Posterior cingulate gyrus (tissue), 11 donors: ENCODE measurements around the gene THSD4.
"Not testable (repeated sequence)": the region's sequence is repeated elsewhere in the genome, so short reads cannot be mapped to it uniquely, and the experiment has no call there.

ENCODE experiments used
- DNase-seq, 10 donors: peaks; one replicate each; pipeline versions ENCODE4 v3.0.0 to v3.0.0-alpha.2; 2020 to 2021; ENCODE audit warnings: mixed read lengths in 3 of 10
- intact Hi-C: fragments of 100-400 bp; cut with DNase I; formaldehyde crosslinking; loops from one replicate; pipeline ENCODE4 v1.15.1; 2023

THSD4 gene

DNA sequence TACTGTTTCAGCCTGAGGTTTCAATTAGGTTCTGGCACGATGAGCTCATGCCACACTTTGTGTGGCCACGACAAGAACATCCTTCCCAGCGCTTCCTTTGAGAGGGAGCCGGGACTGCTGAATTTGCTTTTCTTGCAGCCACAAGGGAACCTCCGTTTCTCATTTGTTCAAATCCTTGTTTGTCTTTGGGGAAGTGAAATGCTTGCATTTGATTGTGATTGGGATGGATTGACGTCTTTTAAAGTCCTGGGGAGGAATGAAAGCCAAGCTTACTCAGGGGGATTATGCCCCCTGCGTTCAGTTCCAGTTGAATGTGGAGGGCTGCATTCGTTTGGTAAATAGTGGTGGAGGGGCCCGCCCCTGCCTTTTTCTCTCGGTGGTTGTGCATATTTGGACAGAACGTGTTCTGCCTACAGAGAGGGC lies 277.6 kb downstream of the THSD4 start:
- intact Hi-C loops, result no loop called here
- DNase-seq, result no peak

DNA sequence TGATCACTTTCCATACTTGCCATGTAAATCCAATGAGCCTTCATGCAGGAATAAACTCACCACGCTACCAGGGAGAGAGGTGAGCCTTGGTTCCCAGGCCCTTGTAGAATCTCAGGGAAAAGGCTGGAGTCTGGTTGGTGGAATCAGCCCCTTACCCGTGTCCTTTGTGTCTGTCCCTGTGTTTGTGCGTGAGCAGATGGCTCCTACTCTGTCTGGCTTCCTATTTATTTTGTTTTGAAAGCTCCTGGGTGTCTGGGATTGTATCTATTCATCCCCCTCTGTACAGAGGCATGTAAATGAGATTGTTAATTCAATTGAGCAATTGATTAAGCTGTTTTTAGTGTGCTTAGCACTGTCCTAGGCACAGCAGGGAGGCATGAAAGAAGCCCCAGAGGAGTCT lies 278.1 kb downstream of the THSD4 start:
- intact Hi-C loops, result no loop called here
- DNase-seq, result no peak

DNA sequence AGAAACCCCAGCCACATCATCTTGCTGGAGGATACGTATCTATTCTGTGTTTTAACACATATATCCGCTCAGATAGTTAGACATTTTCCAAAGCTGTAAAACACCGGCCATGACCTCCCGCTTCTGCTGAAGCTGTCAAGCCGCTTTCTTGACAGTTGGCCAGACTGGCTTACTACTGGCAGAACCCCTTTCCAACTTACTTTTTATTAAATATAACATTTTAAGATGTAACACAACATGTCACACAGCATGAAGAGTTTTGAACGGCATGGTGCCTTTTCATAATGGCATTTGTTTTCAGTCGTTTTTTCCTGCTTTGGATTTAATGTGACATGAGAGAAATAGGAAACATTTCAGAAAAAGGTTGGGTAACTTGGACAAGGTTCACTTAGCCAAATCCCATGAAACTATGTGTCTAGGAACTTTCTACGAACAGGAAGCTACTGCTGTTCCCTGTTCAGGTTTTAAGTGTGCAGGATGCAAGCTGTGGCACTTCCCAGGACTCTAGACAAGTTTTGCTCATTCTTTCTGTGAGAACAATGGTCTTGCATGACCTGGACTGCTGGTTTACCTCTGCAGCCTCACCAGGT lies 281.4 kb downstream of the THSD4 start:
- DNase-seq, result no peak
- intact Hi-C loops, result no loop called here

DNA sequence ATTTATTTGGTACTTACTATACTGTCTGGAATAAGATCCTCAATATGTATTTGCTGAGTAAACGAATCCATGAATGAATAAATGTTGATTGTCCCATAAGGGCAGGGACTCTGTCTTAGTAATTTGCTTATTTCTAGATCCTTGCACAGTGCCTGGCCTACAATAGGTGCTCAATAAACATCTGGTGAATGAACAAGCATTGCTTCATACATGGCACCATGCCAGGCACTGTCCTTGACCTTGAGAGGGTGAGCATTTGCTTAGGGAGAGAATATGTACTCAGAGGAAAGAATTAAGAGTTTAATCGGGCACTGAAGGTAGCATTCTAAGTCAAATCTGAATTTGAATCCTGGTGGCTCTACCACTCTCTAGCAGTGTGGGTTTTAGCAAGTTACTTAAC lies 282.1 kb downstream of the THSD4 start:
- intact Hi-C loops, result no loop called here

DNA sequence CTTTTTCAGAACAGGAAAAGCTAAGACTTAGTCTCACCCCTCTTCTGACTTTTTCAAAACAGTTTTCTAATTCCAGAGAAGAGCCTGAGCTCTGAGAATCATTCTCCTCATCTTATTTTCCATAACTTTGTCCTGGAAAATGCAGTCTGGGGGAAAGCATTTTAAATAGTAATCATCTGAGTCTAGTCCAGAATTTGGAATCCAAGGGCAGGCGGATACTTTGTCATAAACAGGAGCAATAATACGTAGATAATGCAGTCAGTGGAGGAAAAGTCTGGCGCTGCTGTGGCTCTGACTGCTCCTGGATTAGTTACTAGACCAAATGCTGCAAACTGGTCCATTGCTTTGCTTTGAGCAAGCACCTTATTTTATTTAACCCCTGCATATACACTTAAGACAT lies 285.0 kb downstream of the THSD4 start:
- DNase-seq, result no peak
- intact Hi-C loops, result no loop called here

More for the DNA sequence above, 282.1 kb downstream of the THSD4 start:
- no peak for DNase-seq

DNA sequence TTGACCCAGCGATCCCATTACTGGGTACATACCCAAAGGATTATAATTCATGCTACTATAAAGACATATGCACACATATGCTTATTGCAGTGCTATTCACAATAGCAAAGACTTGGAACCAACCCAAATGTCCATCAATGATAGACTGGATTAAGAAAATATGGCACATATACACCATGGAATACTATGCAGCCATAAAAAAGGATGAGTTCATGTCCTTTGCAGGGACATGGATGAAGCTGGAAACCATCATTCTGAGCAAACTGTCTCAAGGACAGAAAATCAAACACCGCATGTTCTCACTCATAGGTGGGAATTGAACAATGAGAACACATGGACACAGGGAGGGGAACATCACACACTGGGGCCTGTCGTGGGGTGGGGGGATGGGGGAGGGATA lies 286.5 kb downstream of the THSD4 start:
- DNase-seq, intact Hi-C loops: not testable (repeated sequence)

DNA sequence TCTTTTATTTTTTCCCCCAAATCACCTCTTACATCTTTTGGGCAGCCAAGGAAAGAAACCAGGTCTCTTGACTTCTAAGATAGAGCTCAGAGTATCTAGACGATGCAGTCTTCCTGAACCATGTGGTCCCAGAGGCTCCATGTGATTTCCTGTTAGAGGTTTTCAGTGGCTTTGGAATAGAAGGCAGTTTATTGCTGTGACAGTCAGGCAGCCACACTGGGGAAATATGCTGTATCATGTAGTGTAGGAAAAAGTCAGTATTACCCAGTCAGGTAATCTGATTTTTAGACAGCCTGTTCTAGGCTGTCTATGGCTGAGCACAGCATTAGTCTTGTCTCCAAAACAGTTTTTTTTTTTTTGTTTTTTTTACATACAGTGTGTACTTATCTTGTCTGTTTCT lies 294.3 kb downstream of the THSD4 start:
- no peak for DNase-seq
- intact Hi-C loops, result no loop called here

DNA sequence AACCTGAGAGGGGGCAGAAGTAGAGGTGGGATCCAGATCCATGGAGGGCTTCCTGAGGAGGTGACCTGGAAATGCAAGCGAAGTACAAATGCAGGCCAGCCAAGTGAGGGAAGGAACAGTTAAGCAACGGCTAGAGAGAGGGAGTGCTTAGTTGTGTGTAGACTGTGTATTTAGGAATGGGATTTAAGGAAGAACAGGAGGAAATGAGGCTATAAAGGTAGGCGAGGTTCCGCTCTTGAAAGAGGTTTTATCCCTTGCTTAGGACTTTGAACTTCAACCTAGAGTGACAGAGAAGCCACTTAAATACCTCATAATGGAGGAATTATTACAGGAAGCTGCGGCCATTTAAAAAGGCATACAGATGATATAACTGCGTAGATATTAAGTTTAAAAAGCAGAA lies 295.1 kb downstream of the THSD4 start:
- no peak for DNase-seq
- intact Hi-C loops, result no loop called here

DNA sequence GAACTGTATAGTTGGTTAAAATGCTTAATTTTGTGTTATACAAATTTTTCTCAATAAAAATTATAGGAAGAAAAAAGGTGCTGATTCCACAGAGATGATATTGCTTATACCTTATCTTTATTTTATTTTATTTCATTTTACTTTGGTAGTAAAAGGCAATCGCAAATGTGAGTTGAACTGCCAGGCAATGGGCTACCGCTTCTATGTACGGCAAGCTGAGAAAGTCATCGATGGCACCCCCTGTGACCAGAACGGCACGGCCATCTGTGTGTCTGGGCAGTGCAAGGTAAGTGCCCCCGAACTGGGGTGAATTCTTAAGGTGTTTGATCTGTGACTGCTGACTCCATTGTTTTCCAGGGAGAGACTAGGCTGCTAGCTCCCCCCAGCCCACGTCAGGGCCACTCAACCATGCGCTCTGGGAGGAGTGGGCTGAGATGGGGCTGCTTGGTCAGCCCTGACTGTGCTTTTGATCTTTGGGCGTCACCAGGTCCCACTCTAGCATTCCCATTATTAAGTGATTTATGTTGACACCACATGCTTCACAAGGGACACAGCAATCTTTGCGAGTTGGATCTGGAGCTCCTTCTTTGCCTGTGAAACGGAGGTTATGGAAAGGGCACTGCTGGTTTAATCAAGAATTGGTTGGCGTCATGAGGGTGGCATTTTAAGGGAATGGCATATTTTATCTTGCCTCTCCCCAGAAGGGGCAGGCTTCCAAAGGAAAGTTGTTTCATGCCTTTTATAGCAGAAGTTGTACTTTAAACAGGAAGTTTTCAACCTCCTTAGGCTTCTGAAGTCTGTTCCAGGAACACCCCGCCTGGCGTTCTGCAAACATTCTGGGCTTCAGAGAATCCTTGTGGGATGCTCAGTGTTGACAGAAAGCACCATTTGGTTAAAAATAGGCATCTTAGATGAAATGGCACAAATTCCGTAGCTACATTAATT lies 296.5 kb downstream of the THSD4 start:
- DNase-seq, result peak in 1 of 10 donors; percentile 31
- intact Hi-C loops, result no loop called here

DNA sequence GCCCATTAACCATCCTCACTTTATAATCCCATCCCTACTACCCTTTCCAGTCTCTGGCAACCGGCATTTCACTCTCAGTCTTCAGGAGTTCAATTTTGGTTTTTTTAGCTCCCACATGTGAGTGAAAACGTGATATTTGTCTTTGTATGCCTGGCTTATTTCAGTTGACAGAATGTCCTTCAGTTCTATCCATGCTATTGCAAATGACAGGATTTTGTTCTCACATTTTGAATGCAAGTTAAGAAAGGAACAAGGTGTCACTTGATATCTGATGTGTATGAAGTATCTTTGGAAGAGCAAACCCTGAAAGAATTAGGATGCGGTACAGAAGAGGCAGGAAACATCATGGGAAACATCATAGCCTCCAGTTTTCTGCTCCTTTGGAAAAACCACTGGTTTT lies 298.1 kb downstream of the THSD4 start:
- DNase-seq, result no peak
- intact Hi-C loops, result no loop called here

DNA sequence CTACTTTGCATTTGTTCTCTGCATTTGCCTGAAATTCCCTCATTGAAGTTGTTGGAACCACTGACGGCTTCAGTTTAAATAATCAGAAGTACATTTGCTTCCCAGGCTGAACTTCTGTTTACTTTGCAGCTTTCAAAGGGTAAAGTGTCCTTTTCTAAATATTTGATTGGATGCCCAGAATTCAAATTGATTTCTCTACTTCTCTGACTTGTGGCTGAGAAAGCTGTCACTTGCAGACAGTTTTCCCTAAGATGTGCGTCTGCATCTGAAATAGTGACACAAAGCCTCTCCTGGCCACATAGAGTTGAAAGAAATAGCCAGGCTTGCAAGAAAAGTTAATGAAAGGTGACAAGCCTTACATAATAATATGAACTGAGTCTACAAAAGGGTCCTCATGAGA lies 299.6 kb downstream of the THSD4 start:
- DNase-seq, result no peak
- intact Hi-C loops, result no loop called here

DNA sequence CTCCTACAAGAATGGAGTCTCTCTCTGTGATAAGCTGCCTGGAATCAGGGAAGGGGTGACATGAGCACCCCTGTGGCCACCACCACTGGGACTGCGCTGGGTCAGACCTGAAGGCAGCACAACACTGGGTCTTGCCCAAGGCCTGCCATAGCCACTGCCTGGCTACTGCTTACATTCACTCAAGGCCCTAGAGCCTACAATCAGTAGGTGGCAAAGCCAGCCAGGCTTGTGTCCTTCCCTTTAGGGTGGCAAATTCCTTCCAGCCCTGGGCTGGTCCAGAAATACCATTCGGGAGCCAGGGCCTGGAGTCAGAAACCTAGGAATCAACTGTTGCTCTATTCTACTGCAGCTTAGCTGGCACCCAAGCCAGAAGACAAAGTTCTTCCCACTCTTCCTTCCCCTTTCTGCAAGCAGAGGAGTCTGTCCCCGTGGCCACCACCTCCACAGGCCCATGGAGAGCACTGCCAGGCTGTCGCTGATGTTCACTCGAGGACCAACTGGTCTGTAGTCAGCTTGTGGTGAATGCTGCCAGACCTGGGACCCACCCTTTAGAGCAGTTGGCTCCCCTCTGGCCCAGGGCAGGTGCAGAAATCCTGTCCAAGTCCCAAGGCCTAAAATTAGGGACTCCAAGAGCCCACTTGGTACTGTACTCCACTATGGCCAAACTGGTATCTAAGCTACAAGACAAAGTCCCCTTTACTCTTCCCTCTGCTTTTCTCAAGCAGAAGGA lies 307.4 kb downstream of the THSD4 start:
- intact Hi-C loops, result no loop called here
- no peak for DNase-seq

DNA sequence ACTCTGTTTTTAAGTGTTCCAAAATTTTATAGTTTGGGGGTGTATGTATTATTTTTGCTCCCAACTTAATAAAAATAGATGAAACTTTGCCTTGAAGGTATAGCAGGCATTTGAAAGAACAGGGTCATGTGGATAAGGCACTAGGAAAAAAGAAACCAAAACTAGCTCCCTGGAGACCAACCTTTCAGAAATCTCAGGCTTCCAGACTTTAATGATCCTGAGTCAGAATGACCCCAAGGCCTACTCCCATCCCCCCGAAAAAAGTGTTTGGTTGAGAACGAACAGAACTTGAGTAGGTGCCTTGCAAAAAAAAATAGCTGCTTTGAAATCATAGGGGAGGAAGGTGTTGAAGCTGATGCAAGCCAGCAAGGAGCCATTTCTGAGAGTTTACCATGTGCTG lies 309.5 kb downstream of the THSD4 start:
- DNase-seq, result no peak
- intact Hi-C loops, result no loop called here

DNA sequence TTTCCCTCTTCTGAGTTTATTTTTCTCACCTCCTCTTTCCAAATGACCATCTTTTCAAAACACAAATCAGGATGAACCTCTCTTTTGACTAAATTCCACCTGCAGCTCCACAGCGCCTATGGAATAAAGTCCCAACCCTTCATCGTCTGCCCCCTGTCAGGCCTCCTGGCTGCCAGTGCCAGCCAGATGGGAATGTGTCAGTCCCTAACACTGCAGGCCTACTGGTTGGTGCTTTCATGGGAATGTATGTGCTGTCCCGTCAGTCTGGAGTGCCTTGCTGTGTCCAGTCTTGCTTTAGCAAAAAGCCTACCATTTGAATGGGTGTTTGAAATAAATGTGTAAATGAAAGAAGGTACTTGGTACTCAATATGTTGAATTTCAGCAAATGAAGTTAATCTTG lies 310.1 kb downstream of the THSD4 start:
- no peak for DNase-seq
- intact Hi-C loops, result no loop called here

DNA sequence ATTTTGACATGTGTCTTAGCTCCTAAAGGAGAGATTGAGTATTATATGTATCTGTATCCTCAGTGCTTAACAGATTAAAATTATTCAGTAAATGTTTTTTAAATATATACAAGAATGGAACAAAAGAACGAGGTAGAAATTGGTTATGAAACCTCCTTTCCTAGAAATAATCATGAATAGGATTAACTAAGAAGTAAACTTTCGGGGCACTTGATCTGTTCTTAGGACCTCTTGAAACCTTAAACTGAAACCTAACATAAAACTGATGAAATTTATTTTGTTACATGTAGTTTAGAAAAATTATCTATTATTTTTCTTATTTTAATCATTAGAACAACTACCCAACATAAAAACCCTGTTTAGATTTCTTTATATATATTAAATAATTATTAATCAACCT lies 311.5 kb downstream of the THSD4 start:
- no peak for DNase-seq
- intact Hi-C loops, result no loop called here

DNA sequence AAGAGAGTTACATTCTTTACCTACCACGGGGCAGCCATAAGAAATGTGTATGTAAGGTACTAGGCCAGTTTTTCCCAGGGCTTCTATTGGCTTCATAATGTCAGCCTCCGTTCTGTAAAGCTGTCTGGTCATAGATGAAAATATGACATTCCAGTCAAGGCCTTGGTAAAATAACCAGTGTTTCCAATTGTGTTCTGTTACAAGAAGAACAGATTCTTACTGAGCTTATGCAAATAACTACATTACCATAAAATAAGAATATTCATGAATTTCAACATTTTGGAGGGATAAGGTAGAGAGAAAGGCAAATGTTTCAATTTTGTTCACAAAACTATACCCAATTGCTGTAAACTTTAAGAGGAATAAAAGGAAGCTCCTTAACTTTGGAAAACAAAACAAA lies 315.5 kb downstream of the THSD4 start:
- intact Hi-C loops, result no loop called here
- no peak for DNase-seq

DNA sequence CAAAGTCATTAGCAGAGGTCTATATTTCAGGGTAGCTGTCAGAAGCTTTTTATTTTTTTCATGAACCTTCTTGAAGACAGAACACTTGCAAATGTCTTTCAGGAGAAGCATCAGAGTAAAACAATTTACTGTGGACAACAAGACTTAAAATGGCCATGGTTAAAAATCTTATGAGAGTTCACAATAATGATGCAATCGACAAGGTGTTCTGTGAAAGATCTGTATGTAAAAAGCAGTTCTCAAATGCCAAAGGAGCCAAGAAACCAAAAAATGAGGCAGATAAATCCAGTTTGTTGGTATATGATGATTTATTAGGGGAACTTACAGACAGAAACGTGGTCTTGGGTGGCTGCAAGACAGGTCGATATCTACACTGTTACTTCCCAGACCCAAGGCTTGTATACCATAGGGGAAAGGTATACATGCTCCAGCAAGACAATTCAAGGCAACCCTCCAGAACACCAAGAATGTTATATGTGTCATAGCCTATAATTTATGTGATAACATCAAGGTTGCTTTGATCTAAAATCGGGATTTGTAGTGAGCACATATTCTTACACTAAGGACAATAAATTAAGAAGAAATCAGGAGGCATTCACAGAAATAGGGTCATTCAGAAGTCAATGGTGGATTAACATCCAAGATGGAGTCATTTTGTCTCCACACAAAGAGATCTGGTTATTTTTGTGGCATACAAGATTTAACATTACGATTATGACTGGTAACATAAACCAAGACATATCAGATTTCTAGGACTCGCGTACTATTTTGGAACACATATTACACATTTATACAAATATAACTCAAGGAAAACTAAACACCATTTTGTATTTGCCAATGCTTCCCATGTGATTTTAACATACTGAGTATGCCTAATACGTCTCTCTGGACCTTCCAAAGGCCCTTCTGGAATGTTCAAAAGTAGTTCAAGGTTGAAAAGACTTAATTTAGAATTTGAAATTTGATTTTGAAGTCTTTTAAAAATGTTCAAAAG lies 316.4 kb downstream of the THSD4 start:
- DNase-seq, result no peak
- intact Hi-C loops, result no loop called here

DNA sequence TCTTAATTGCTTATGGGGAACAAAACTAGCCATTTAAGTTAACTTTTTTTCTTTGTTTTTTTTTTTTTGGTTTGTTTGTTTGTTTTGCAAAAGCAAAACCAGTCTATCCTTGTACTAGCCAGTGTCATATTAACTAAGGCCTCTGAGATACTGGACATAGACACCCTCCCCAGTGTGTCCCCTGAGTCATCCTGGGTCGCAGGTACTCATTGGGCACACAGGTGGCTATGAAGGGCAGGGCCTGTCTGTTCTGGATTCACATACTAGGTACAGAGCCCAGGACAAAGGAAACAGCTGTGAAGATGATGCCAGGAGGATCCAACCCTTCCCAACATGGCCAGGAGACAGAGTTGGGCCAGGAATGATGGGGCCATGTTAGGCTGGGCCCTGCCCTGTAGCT lies 318.1 kb downstream of the THSD4 start:
- intact Hi-C loops, result no loop called here
- DNase-seq, result no peak

DNA sequence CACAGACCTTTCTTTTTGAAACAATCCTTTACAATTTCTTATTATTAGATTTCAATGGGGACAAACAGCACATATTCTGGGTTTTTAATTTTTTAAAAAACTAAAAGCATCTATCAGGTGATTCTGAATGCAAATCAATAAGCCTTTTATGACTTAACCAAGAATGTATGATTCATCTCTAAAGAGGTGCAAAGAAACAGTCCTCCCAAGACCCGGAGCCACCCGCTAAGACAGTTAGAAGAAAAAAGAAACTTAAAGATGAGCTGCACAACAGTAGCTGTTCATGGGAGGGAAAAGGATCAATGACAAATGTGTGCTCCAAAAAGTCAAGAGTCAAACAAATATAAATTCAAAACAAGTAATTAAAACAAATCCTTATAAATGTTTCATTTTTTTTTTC lies 319.5 kb downstream of the THSD4 start:
- no peak for DNase-seq
- intact Hi-C loops, result no loop called here

DNA sequence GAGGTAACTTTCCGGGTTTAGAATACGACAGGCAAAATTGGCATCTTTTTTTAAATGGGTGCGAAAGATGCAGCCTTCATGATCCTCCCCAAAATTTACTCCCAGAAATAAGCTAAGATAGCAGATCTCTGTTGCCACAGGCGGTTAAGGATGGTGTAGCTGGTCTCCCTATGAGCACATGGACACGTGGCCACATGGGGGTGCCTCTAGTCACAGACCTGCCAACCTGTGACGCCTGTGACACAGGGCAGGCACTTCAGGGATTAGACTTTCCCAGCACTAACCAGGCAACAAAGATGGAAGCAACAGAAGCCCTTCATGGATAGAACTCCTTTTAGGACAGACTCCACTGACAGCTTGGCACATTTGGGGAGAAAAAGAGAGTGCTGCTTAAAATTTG lies 320.3 kb downstream of the THSD4 start:
- intact Hi-C loops, result no loop called here
- DNase-seq, result no peak
